Measurements from ENCODE around the gene ARHGEF33.

DNA sequence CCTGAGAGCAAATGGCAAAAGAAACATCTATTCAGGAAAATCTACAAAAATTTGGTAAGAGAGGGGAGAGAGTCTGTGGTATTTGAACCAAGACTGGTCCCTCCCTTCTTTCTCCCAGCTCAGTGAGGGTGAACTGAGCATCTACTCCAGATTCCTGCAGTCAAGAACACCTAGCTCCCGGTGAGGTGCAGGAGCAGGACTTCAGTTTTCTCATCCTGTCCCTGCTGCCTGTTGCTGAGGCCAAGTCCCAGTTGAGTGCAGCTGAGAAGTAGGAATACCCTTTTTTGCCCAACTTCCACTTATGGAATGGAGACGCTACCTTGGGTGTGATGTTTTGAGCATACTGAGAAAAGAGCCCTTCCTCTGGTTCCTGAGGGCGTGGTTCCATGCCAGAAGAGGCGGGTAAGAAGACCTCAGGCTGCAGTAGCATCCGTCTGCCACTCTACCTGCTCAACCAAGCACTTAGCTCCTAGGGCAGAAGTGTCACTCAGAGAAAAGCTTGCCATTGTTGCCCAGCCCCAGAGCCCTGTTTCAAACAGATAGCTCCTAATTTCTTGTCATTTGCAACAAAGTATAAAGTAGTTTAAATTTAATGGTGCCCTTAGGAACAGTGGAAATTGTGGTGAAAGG lies 118.3 kb downstream of the ARHGEF33 start:
- TF ChIP-seq, protein P1, sequence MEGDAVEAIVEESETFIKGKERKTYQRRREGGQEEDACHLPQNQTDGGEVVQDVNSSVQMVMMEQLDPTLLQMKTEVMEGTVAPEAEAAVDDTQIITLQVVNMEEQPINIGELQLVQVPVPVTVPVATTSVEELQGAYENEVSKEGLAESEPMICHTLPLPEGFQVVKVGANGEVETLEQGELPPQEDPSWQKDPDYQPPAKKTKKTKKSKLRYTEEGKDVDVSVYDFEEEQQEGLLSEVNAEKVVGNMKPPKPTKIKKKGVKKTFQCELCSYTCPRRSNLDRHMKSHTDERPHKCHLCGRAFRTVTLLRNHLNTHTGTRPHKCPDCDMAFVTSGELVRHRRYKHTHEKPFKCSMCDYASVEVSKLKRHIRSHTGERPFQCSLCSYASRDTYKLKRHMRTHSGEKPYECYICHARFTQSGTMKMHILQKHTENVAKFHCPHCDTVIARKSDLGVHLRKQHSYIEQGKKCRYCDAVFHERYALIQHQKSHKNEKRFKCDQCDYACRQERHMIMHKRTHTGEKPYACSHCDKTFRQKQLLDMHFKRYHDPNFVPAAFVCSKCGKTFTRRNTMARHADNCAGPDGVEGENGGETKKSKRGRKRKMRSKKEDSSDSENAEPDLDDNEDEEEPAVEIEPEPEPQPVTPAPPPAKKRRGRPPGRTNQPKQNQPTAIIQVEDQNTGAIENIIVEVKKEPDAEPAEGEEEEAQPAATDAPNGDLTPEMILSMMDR (IDR thresholded peaks at IDR 0.05; ENCODE audit: low read depth, low read length) = no peak
- no peak for TF ChIP-seq EZH2phosphoT487 (IDR thresholded peaks at IDR 0.05; ENCODE audit: low read depth)

Measured in OCI-LY3 (cell line).